Measurements from ENCODE around the gene ZCCHC24. TPM values are rescaled to one million over a fixed set of nuclear protein-coding genes. Genes with fewer than 3 reads are reported as not detected.
A peak's percentile ranks its signal among the peaks of the same experiment; 100 is the strongest.

The ZCCHC24 gene
- polyA plus RNA-seq, 1 of the 3 experiments (the other 2 are of a cell fraction): 15.8 TPM

DNA sequence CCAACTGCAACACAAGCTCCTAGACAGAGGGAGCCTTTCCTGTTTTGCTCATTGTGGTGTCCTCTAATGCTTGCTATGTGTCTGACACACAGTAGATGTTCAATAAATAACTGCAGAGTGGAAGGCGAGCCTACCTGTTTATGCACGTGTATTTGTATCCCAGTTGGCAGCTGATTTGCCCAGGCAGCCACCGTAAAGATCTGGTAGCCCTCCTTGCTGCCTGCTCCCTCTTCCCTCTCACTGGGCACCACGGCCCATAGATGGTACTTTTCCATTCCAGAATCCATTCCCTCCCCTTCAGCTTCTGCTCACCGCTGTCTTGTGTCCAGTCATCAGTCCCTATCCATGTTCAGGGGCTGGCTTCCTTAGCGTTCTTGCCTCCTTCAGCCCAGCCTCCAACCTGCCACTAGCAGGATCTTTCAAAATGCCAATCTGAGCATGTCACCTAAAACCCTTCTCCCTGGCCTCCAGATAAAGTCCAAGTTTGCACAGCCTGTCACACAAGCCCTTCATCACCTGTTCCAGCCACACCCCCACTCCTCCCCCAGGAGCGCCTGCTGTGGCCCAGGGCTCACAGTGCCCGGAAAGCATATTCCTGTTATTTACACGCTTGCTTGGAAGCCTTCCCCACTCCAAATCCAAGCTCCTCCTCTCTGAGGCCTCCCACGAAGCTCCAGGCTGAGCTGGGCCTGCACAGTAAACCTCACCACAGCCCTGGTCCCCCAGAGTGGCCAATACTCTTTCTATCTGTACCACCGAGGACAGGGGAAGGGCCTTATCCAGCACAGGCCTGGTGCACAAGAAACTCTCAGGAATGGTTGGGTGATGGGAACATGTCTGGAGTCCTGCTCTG lies 21.0 kb downstream of the ZCCHC24 start:
- peaks cover 6% of the 10 kb centered on the region for H3K79me2 ChIP-seq (ENCODE audit: insufficient read depth)
- H3K4me1 ChIP-seq (ENCODE audit: control insufficient read depth in 1 of 2, insufficient read depth in 2 of 2, low read depth in 1 of 2, low read length in 1 of 2): peaks cover 29 to 37% of the 10 kb centered on the region in 2 experiments; a peak in 3 of 4 replicates
- 80% methylated on average over 11 of the region's 11 CpGs for WGBS (ENCODE audit: low lambda C conversion rate)
- H3K4me3 ChIP-seq (ENCODE audit: low read depth in 2 of 2, low read length in 1 of 2): no peak overlapping the region
- peaks cover 15% of the 10 kb centered on the region for H3F3A ChIP-seq (replicated peaks; ENCODE audit: insufficient read depth)
- no peaks in the 10 kb centered on the region for H3K27me3 ChIP-seq (ENCODE audit: insufficient read depth)
- no peaks in the 10 kb centered on the region for H3K9me2 ChIP-seq
- H3K36me3 ChIP-seq (replicated peaks in 1 of 2; ENCODE audit: control insufficient read depth in 1 of 2, insufficient read depth in 2 of 2, low read length in 1 of 2): peaks cover 9 to 31% of the 10 kb centered on the region in 2 experiments
- no peaks in the 10 kb centered on the region for H3K9me3 ChIP-seq
- ChIA-PET POLR2A (interaction anchor here (1.2 to 1.4 kb wide), 3 partner anchors 9 to 195 kb away, joined by 3 to 4 read pairs (median 4); no protein-coding TSS in a partner anchor), CTCF (interaction anchor here (0.7 to 3.9 kb wide), 6 partner anchors 10 to 63 kb away, joined by 3 to 29 read pairs (median 4); no protein-coding TSS in a partner anchor)
- no peak overlapping the region for H3K9ac ChIP-seq
- H4K20me1 ChIP-seq (ENCODE audit: insufficient read depth): peaks cover 5% of the 10 kb centered on the region; the same call in 1 of the 2 replicates
- H2AFZ ChIP-seq (ENCODE audit: low read depth): no peak overlapping the region
- no peak for DNase-seq
- TF ChIP-seq RXRA (IDR thresholded peaks at IDR 0.05; ENCODE audit: borderline replicate concordance, low read depth): no peak
- TF ChIP-seq ELF1 (IDR thresholded peaks at IDR 0.05): no peak
- no peak for TF ChIP-seq MEF2A (IDR thresholded peaks at IDR 0.05; ENCODE audit: borderline replicate concordance, low read depth)
- TF ChIP-seq, protein P1, sequence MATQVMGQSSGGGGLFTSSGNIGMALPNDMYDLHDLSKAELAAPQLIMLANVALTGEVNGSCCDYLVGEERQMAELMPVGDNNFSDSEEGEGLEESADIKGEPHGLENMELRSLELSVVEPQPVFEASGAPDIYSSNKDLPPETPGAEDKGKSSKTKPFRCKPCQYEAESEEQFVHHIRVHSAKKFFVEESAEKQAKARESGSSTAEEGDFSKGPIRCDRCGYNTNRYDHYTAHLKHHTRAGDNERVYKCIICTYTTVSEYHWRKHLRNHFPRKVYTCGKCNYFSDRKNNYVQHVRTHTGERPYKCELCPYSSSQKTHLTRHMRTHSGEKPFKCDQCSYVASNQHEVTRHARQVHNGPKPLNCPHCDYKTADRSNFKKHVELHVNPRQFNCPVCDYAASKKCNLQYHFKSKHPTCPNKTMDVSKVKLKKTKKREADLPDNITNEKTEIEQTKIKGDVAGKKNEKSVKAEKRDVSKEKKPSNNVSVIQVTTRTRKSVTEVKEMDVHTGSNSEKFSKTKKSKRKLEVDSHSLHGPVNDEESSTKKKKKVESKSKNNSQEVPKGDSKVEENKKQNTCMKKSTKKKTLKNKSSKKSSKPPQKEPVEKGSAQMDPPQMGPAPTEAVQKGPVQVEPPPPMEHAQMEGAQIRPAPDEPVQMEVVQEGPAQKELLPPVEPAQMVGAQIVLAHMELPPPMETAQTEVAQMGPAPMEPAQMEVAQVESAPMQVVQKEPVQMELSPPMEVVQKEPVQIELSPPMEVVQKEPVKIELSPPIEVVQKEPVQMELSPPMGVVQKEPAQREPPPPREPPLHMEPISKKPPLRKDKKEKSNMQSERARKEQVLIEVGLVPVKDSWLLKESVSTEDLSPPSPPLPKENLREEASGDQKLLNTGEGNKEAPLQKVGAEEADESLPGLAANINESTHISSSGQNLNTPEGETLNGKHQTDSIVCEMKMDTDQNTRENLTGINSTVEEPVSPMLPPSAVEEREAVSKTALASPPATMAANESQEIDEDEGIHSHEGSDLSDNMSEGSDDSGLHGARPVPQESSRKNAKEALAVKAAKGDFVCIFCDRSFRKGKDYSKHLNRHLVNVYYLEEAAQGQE (IDR thresholded peaks at IDR 0.05; ENCODE audit: low read depth, low read length): no peak
- TF ChIP-seq, protein P2, sequence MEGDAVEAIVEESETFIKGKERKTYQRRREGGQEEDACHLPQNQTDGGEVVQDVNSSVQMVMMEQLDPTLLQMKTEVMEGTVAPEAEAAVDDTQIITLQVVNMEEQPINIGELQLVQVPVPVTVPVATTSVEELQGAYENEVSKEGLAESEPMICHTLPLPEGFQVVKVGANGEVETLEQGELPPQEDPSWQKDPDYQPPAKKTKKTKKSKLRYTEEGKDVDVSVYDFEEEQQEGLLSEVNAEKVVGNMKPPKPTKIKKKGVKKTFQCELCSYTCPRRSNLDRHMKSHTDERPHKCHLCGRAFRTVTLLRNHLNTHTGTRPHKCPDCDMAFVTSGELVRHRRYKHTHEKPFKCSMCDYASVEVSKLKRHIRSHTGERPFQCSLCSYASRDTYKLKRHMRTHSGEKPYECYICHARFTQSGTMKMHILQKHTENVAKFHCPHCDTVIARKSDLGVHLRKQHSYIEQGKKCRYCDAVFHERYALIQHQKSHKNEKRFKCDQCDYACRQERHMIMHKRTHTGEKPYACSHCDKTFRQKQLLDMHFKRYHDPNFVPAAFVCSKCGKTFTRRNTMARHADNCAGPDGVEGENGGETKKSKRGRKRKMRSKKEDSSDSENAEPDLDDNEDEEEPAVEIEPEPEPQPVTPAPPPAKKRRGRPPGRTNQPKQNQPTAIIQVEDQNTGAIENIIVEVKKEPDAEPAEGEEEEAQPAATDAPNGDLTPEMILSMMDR (IDR thresholded peaks at IDR 0.05): no peak
- TF ChIP-seq SIN3A (IDR thresholded peaks at IDR 0.05; ENCODE audit: borderline replicate concordance, low read depth, low read length): no peak
- TF ChIP-seq SMC3 (IDR thresholded peaks at IDR 0.05; ENCODE audit: low read depth, low read length): no peak
- TF ChIP-seq FOXJ3 (CRISPR knock-in tag; IDR thresholded peaks at IDR 0.05): no peak
- no peak for TF ChIP-seq YY1 (IDR thresholded peaks at IDR 0.05; ENCODE audit: low read depth)
- TF ChIP-seq POLR2AphosphoS5 (IDR thresholded peaks at IDR 0.05; ENCODE audit: low read depth, low read length): no peak
- TF ChIP-seq, protein P3, sequence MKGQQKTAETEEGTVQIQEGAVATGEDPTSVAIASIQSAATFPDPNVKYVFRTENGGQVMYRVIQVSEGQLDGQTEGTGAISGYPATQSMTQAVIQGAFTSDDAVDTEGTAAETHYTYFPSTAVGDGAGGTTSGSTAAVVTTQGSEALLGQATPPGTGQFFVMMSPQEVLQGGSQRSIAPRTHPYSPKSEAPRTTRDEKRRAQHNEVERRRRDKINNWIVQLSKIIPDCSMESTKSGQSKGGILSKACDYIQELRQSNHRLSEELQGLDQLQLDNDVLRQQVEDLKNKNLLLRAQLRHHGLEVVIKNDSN (IDR thresholded peaks at IDR 0.05; ENCODE audit: borderline replicate concordance, low read depth): no peak
- TF ChIP-seq, protein P4, sequence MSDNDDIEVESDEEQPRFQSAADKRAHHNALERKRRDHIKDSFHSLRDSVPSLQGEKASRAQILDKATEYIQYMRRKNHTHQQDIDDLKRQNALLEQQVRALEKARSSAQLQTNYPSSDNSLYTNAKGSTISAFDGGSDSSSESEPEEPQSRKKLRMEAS (IDR thresholded peaks at IDR 0.05; ENCODE audit: low read depth): no peak
- no peak for TF ChIP-seq RFX5 (IDR thresholded peaks at IDR 0.05; ENCODE audit: low read length)
- no peak overlapping the region for H3K4me2 ChIP-seq
- H3K27ac ChIP-seq (ENCODE audit: low read depth in 2 of 2, low read length in 1 of 2): peak overlapping the region; percentile 3 to 76; a peak in 3 of 4 replicates

Data from SK-N-SH (cell line).